ENCODE data around the gene OSBPL6.
"Not testable (repeated sequence)": the region's sequence is repeated elsewhere in the genome, so short reads cannot be mapped to it uniquely, and the experiment has no call there.

OSBPL6 gene

GRCh38 chr2:178197791-178198190 lies 3.5 kb downstream of the OSBPL6 start:
- DNase-seq (ENCODE audit: low read depth in 1 of 2, low spot score in 1 of 2), result no peak

GRCh38 chr2:178198441-178198840 lies 4.1 kb downstream of the OSBPL6 start:
- DNase-seq (ENCODE audit: low read depth in 1 of 2, low spot score in 1 of 2), result not testable (repeated sequence)

GRCh38 chr2:178199334-178199733 lies 5.0 kb downstream of the OSBPL6 start:
- no peak for DNase-seq (ENCODE audit: low read depth in 1 of 2, low spot score in 1 of 2)

- DNase-seq (ENCODE audit: low read depth in 1 of 2, low spot score in 1 of 2), result no peak
Measured at GRCh38 chr2:178200331-178200730, 6.0 kb downstream of the OSBPL6 start.

GRCh38 chr2:178202927-178203326 lies 8.6 kb downstream of the OSBPL6 start:
- no peak for DNase-seq (ENCODE audit: low read depth in 1 of 2, low spot score in 1 of 2)

- no peak for DNase-seq (ENCODE audit: low read depth in 1 of 2, low spot score in 1 of 2)
Measured at GRCh38 chr2:178204977-178205376, 10.7 kb downstream of the OSBPL6 start.

- DNase-seq (ENCODE audit: low read depth in 1 of 2, low spot score in 1 of 2), result no peak
Measured at GRCh38 chr2:178205853-178206521, 11.7 kb downstream of the OSBPL6 start.

- DNase-seq (ENCODE audit: low read depth in 1 of 2, low spot score in 1 of 2), result no peak
Measured at GRCh38 chr2:178208336-178208735, 14.0 kb downstream of the OSBPL6 start.

- no peak for DNase-seq (ENCODE audit: low read depth in 1 of 2, low spot score in 1 of 2)
Measured at GRCh38 chr2:178208817-178209216, 14.5 kb downstream of the OSBPL6 start.

GRCh38 chr2:178211460-178211859 lies 17.1 kb downstream of the OSBPL6 start:
- no peak for DNase-seq (ENCODE audit: low read depth in 1 of 2, low spot score in 1 of 2)

GRCh38 chr2:178211943-178212342 lies 17.6 kb downstream of the OSBPL6 start:
- no peak for DNase-seq (ENCODE audit: low read depth in 1 of 2, low spot score in 1 of 2)

GRCh38 chr2:178213991-178214390 lies 19.7 kb downstream of the OSBPL6 start:
- no peak for DNase-seq (ENCODE audit: low read depth in 1 of 2, low spot score in 1 of 2)

- DNase-seq (ENCODE audit: low read depth in 1 of 2, low spot score in 1 of 2), result no peak
Measured at GRCh38 chr2:178219247-178219646, 24.9 kb downstream of the OSBPL6 start.

- DNase-seq (ENCODE audit: low read depth in 1 of 2, low spot score in 1 of 2), result no peak
Measured at GRCh38 chr2:178220814-178221213, 26.5 kb downstream of the OSBPL6 start.

GRCh38 chr2:178221556-178221955 lies 27.2 kb downstream of the OSBPL6 start:
- no peak for DNase-seq (ENCODE audit: low read depth in 1 of 2, low spot score in 1 of 2)

GRCh38 chr2:178223806-178224205 lies 29.5 kb downstream of the OSBPL6 start:
- DNase-seq (ENCODE audit: low read depth in 1 of 2, low spot score in 1 of 2), result no peak

- no peak for DNase-seq (ENCODE audit: low read depth in 1 of 2, low spot score in 1 of 2)
Measured at GRCh38 chr2:178225006-178225805, 30.9 kb downstream of the OSBPL6 start.

- no peak for DNase-seq (ENCODE audit: low read depth in 1 of 2, low spot score in 1 of 2)
Measured at GRCh38 chr2:178227187-178227586, 32.9 kb downstream of the OSBPL6 start.

- no peak for DNase-seq (ENCODE audit: low read depth in 1 of 2, low spot score in 1 of 2)
Measured at GRCh38 chr2:178229927-178230326, 35.6 kb downstream of the OSBPL6 start.

GRCh38 chr2:178230396-178230795 lies 36.1 kb downstream of the OSBPL6 start:
- no peak for DNase-seq (ENCODE audit: low read depth in 1 of 2, low spot score in 1 of 2)

- no peak for DNase-seq (ENCODE audit: low read depth in 1 of 2, low spot score in 1 of 2)
Measured at GRCh38 chr2:178233428-178233827, 39.1 kb downstream of the OSBPL6 start.

GRCh38 chr2:178234648-178235047 lies 40.3 kb downstream of the OSBPL6 start:
- no peak for DNase-seq (ENCODE audit: low read depth in 1 of 2, low spot score in 1 of 2)

All from activated CD4-positive, alpha-beta T cell treated with anti-CD3 and anti-CD28 coated beads, Interleukin-2, amount 50 U/mL, for 24 hours (primary cell).